Measurements from ENCODE around the gene COL5A1.

Gene COL5A1

DNA sequence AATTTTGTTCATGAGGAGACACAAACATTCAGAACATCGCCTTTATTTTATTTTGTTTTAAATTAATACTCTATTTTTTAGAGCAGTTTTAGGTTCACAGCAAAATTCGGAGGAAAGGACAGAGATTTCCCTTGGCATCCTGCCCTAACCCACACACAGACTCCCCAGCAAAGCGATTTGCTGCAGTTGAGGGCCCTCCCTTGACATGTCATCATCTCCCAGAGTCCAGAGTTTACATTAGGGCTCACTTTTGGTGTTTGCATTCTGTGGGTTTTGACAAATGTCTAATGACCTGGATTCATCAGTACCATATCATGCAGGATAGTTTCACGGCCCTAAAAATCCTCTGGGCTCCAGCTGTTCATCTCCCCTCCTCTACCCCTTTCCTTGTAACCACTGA lies 33.6 kb upstream of the COL5A1 start:
- no peak for DNase-seq

DNA sequence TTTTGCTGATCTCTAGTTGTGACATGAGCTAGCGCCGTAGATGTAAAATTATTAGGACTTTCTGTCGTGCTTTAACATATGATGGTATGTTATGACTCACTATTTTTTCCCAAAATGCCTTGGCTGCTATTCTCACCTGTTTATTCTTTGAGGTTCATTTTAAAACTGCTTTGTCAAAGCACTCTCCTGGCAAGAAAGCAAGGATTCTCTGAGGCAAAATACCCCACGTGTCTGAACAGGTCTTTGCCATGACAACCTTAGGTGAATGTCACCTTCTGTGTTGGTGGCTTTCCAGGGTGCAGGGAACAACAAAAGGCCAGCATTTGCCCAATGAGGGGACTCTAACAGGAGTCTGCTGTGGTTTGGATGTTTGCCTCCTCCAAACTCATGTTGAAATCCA lies 30.6 kb upstream of the COL5A1 start:
- no peak for DNase-seq

DNA sequence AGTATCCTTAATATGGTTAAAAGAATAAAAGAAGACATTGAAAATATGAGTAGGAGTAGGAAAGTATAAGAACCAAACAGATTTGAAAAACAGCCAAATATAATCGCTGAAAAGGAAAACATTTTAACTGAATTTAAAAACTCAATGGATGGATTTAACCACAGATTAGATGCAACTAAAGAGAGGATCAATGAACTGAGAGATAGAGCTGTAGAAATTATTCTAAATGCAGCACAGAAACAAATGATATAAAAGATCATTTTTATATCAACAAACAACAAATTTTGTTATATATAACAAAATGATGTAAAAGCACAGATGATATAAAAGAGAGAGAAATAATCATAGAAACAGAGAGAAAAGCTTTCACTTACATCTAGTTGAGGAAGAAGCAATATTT lies 29.3 kb upstream of the COL5A1 start:
- DNase-seq, result no peak

DNA sequence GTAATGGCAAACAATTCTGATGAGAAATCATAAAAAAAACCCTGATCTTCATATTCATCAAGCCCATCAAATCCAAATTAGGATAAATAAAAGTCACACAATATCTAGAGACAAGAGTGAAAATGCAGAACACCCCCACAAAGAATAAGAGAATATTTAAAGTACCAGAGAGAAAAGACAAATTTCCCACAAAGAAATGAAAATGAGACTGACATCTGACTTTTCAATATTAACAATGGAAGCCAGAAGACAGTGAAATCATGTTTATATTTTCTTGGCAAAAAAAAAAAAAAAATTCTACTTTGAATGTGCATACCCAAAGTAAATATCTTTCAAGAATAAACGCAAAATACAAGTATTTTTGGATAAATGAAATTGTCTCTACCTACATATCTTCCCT lies 28.9 kb upstream of the COL5A1 start:
- no peak for DNase-seq

DNA sequence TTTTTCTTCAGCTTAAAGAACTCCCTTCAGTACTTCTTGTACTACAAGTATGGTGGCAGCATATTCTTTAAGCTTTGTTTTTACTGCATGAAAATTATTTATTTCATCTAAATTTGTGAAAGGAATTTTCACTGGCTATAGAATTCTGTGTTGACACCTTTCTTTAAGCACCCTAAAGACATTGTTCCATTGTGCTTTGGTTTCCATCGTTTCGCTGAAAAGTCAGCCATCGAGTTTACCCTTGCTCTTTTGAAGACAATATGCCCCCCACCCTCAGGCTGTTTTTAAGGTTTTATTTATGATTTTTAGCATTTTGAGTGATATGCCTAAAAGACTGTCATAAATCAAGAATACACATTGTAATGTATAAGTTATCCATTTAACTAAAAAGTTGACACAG lies 27.3 kb upstream of the COL5A1 start:
- DNase-seq, result no peak

DNA sequence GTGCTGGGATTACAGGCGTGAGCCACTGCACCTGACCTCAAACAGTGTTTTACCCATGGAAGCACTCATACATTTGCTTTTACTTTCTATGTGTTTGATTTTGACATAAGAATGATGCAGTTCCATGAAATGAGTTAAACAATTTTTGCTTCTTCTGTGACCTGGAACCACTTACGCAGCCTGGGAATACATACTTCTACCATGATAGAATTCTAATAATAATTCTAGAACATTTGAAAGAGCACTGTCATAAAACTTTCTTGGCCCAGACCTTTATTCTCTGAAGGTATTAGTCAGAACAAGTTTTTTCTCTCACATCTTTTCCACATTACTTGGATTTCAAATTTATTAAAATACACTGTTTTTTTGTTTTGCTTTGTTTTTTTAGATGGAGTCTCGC lies 25.3 kb upstream of the COL5A1 start:
- no peak for DNase-seq

DNA sequence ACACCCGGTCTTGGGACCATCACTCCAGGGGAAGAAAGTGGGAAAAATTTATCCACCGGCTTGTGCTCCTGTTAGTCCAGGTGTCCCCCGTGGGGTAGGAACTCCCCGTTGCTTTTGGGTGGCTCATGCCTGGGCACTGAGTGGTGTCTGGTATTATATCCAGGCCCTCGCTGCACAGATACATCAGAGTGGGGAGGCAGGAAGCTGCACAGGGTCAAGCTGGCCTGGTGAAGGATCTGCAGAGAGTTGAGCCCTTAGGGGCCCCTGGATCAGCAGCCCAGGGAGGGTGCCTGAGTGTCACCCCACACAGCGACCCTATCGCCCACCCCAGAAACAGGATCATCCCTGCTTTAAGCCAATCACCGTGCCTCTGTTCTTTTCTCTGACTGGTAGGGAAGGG lies 24.4 kb upstream of the COL5A1 start:
- DNase-seq, result no peak

DNA sequence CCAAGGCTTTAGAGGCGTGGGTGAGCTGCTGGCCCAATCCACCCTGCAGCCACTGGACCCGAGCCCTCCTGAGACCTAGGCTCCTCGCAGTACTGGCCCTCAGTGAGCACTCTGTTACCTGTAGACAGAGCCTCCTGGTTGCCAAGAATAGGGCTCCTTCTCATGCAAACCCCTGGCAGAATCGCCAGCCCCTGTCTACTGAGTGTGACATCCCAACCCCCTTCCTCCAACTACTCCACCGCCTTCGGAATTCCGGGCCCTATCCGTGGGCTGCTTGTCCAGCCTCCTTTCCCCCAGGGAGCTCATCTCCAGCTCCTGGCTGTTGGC lies 23.8 kb upstream of the COL5A1 start:
- no peak for DNase-seq

DNA sequence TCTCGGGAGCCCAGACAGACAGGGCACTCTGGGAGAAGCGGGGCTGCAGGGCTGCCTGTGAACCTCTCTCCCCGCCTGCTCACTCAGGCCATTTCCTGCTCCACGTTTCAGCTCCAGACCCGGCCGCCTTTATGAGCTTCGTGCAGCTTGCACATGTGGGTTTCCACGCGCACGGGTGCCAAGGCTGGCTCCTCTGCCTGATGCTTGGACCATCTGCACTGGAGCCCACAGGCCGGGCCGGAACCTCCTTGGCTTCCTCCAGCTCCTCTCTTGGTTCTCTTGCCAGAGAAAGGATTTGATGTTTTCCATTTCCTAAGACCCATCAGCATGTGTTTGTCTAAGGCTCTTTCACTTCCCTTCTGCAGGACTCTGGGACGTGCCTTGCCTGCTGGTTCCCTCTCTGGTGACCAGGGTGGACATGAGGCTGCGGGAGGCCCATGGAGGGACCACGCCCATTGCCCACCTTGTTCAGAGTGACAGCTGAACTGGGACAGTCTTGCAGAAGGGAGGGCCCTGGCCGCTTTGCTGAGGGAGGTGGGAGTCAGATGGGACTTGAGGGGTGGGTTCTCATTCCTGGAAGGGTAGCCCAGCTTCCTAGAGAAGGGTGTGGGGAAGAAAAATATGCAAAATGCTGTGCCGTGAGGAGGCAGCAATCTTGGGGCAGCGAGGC lies 23.3 kb upstream of the COL5A1 start:
- DNase-seq, result no peak

DNA sequence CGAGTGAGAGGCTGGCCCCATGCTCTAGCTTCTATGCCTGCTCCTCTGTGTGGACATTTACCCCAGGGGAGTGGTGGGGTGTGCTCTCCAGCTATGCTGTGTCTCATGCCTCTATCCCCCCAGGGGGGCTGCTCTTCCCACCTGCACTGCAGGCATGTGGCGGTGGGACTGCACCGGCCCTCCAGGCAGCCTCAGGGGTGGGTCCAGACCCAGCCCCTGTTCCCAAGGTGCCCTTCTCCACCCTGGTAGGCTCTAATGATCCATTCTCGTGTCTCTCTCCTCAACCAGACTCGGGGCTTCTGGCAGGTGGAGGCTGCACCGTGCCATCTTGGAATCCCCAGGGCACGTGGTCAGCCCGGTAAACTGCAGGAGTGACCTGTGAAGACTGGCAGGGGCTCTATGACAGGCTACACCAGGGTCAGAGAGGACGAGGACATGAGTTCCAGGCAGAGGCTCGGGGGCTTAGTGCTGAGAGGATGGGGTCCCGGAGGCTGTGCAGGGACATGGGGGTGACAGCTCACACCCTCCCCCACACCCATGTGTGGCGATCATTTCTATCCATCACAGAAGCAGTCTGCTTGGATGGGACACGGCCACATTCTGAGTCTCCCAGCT lies 22.7 kb upstream of the COL5A1 start:
- DNase-seq, result no peak

DNA sequence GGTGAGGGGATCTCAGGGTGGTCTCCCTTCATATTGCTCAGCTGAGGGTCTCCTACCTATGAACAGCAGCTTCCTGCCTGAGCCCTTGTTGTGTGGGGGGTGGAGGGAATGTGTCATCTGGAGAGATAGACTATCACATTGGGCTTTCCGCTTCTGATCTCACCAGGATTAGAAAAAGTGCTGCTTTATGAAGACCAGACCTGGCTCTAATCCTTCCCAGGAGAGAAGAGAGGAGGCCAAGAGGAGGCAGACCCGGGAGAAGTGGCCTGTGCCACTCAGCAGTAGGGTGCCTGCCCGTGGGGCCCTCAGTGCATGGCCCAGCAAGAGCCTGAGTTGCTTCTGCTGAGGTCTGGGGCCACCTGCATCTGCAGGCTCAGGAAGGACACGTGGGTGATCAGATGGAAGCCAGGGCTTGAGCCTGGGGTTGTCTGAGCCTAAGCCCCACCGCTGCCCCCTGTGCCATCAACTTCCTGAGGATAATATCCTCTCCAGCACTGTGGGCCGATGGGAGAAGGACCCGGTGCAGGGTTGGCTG lies 22.1 kb upstream of the COL5A1 start:
- no peak for DNase-seq

DNA sequence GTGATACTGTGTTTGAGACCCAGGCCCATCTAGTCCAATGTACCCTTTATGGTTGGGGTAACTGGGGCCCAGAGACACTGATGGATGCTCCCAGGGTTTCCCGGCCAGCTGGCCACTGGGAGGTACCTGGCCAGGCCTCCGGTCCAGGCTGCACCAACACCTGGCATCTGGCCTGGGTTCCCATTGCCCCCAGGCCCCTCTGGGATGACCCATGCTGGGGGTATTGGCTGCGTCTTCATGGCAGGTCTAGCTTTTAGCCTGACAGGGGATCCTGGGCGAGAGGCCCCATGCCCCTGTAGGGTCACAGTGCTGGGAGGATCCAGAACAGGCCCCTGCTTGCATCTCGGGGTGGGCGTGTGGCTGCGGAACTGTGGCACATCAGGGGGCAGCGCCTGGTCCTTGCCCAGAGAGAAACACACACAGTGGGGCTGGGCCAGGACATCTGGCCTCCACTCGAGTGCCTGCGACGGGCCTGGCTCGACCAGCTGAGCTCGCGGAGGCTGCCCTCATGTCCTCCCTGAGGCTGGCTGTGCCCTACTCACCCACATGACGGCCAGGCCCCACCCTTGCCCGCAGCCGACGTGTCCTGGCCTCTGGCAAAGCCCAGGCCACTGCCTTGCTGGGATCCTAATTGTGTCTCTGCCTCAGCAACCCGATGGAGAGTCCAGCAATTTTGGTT lies 21.5 kb upstream of the COL5A1 start:
- DNase-seq, result no peak

DNA sequence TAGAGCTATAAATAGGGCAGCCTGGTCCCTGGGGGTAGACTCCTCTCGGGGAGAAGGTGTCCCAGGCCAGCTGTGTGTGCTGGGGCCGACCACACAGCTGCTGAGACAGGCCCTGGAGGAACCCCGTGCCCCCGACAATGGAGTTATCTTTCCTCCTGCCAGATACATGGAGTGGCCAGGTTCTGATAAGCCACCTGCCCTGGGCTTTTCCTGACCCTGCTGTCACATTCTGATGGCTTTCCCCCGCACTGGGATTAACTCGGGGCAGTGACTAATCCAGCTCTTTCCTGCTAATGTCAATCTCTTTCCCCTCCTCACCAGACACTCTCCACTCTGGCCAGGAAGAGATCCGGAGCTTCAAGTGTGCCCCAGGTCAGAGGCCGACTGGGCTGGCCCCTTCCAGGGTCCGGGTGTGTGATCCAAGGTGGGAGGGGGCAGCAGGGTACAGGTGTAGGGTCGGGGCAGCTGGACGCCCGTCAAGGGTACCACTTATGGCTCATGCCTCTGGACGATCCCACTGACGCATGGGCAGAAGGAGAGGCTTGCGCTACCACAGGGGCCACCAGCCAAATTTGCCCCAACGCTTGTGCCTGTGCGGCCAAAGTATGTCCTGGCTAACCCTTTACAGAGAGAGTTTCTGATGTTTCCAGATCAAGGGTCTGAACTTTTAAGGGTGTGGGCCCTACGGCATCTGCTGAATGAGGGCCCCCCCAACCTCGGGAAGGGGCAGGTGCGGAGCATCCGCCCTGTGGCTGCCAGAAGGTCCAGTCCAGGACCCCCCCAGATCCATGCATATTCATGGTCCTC lies 20.6 kb upstream of the COL5A1 start:
- no peak for DNase-seq

DNA sequence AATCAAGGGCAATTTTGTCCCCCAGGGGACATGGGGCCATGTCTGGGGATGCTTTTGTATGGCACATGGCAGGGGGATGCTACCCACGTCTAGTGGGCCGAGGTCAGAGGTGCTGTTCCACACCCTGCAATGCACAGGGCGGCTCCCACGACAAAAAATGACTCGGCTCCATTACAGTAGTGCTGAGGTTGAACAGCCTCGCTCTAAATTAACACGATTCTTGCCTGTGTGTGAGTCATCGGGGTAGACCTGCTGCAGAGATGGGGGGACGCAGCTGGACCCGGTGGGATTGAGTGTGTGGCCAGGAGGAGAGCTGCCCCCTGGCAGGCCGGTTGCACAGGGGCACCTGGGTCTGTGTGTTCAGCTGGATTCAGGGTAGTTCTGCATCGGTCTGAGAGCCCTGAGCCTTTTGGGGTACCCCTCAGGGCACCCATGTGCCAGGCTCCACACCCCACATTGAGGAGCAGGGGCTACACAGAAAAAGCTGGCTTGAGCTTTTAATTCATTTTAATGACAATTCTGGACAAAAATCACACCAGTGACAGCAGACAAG lies 20.0 kb upstream of the COL5A1 start:
- DNase-seq, result no peak

DNA sequence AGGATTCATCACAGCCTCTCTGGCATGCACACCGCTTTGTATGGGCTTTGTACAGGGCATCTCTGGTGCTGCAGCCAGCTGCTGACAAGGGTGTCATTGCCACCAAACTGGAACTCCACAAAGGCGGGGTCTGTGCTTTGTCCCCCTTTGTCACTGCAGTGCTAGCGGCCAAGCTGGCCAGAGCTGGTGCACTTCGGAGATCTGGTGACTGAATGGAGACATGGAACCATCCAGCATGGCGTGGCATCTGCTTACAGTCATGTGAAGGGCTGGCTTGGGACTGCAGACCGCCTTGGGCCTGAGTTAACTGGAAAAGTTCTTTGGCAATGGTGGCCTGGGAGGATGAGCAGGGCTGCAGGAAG lies 18.7 kb upstream of the COL5A1 start:
- no peak for DNase-seq

DNA sequence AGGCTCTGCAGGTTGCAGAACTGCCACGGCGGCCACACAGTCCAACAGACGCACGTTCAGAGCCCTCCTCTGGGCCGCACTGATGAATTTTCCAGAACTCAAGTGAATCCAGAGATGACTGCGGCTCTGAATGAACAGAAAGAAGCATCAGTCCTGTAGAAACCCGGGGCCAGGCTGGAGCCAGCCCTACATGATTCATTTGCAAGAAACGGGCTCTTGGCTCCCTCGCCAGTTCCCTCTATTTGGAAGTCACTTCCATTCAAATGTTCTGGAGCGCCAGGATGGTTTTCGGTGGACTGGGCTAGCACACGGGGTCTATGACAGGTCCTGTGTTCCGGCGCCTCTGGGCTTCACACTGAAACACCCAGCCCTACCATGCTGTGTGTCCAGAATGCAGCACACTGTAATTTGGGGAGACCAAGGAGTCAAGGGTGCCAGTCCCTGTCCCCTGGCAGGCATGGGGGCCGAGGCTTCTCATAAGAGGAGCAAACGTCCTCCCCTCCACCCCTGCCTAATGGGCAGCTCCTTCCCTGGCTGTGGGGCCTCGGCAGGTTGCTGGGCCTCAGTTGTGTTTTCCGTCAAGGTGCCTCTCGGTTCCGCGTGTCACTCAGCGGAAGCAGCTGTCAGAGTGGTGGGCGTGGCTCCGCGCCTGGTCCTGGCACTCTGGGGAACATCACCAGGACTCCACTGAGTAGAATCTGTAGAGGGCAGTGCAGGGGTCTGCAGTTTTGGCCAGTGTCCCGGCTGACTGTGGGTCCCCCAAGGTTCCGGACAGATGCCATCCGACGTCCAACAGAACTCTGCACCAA lies 18.1 kb upstream of the COL5A1 start:
- no peak for DNase-seq

DNA sequence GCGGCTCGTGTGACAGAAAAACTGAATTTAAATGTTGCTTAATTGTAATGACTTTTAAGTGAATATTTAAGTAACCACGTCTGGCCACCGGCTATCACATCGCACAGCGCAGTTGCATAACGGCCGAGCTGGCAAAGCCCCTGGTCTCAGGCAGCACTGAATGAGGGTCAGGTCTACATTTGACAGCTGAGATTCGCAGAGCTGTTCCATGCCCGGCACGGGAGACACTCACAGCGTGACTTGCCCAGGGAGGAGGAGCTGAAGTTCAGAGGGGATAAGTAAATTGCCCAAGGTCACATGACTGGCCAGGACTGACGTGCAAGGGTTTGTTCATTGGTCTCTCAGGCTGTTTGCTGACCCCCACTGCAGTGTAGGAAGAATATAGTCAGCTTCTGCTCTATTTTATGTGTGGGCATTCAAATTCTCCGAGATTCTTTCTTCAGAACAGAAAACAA lies 17.4 kb upstream of the COL5A1 start:
- no peak for DNase-seq

DNA sequence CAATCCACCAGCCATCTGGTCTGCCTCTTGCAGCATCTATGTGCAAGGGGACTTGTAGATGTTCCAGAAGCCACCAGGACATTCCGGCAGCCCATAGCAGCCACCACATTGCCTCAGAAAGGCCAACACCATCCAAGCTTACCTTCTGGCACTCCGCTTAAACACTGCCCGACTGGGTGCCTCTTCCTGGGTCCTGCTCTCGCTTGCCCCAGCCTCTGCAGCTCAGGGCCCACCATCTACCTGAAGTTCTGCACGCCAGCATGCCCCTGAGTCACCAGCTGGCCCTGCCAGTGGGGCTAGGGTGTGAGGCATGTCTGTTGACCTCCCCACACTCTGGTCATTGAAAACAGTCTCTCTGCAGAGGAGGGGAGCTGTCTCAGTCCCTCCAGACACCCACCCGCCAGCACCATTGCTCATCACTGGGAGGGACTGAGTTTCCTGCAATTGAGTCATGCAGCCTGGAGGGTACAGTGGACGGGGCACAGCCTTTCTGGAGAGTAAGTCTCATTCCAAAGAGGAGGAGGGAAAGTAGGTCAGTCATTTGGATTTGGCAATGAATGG lies 16.9 kb upstream of the COL5A1 start:
- DNase-seq, result no peak

DNA sequence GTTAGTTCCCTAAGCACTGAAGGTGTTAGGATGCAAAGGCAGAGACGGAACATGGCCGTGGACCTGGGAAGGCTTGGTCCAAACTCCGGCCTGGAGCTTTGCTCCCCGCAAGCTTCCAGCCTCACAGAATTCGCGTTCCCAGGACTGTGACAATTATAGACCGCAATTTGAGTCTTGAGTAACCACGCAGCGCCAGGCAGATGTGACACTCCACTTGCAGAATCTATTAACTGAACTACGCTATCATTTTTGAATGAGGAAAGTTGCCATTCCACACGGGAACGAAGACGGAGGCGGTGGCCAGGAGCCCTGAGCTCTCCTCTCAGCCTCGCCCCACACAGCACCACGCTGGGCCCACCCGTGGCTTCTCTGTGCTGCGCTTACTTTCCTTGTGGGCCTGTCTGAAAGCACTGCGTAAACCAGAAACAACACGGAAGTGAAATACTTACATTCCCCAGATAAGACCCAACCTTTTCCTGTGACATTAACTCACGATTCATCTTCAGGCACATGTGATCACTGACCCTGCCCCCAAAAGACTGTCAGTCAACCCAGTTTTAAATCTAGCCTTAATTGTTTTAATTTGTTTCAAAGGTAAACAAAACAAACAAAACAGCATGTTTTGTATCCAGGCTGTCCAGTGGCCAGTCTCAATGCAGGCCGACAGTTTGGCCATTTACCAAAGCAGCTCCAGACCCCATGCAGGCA lies 16.1 kb upstream of the COL5A1 start:
- no peak for DNase-seq

DNA sequence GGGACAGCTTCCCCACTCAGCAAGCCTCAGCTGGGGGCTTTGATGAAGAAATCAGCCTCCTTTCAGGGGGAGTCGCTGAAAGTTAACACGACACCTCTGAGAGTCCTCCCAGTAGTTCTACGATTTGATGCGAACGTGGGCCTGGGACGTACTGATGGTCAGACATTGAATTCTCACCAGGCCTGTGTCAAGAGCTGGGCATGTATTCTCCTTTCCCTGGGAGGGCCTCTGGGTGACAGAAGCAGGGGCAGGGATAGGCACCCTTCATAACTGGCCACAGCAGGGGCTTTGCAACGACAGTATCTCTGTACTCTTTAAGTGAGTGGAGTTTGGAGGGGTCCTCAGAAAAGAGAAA lies 15.6 kb upstream of the COL5A1 start:
- no peak for DNase-seq
